ENCODE measurements around the gene C19orf44.

DNA sequence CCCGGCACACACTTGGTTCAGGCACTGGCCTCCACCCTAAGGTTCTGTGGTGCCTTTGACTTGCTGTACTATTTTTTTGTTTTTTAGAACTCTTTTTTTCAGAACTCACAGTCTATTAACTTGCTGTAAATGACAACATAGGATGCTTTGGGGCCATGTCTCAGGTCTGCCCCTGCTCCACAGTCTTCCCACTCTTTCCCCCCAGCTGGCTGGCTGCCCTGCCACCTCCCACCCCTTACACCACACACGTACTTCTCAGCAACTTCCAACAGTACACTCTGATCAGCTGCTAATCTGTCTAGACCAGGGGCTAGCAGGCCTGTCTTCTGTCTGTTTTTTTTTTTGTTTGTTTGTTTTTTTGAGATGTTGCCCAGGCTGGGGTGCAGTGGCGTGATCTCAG lies 8.1 kb downstream of the C19orf44 start:
- TF ChIP-seq, protein P1, sequence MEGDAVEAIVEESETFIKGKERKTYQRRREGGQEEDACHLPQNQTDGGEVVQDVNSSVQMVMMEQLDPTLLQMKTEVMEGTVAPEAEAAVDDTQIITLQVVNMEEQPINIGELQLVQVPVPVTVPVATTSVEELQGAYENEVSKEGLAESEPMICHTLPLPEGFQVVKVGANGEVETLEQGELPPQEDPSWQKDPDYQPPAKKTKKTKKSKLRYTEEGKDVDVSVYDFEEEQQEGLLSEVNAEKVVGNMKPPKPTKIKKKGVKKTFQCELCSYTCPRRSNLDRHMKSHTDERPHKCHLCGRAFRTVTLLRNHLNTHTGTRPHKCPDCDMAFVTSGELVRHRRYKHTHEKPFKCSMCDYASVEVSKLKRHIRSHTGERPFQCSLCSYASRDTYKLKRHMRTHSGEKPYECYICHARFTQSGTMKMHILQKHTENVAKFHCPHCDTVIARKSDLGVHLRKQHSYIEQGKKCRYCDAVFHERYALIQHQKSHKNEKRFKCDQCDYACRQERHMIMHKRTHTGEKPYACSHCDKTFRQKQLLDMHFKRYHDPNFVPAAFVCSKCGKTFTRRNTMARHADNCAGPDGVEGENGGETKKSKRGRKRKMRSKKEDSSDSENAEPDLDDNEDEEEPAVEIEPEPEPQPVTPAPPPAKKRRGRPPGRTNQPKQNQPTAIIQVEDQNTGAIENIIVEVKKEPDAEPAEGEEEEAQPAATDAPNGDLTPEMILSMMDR (IDR thresholded peaks at IDR 0.05), result no peak
- no peak for TF ChIP-seq POLR2A (IDR thresholded peaks at IDR 0.05)

Data from ovary (tissue), 3 donors.